Caco-2 (cell line): ENCODE data around the gene PLRG1. TPM values are rescaled to one million over a fixed set of nuclear protein-coding genes. Genes with fewer than 3 reads are reported as not detected.

Experiments
- BruUV-seq: library from RNA; stranded (reverse); fragments of 400-500 nt; replicated peaks from 2 replicates; lab custom pipeline; 2021; lab: Mats Ljungman, UMichigan
- CTCF ChIA-PET: fragments of 300-600 bp; sonication (Branson Sonifier 250); formaldehyde crosslinking; loops from one replicate; lab custom pipeline; 2022; ENCODE audit warnings: antibody characterized with exemption; lab: Charles Lee
- POLR2A ChIA-PET: fragments of 300-600 bp; sonication (Branson Sonifier 250); formaldehyde crosslinking; loops from one replicate; lab custom pipeline; 2022; ENCODE audit warnings: antibody characterized with exemption; lab: Charles Lee
- DNase-seq, 2 experiments: peaks; one replicate each; pipeline versions ENCODE4 v3.0.0 to v3.0.0-alpha.2; 2020 to 2022
- H3K27me3 ChIP-seq: replicated peaks from 2 replicates; pipeline ENCODE4 v1.6.0; 2011; ENCODE audit warnings: low read length; ENCODE audit not compliant: control insufficient read depth, insufficient read depth
- H3K36me3 ChIP-seq: 2 replicates; pipeline ENCODE4 v1.5.1; 2011; ENCODE audit warnings: low read length; ENCODE audit not compliant: control insufficient read depth, insufficient read depth
- H3K4me1 ChIP-seq: fragments of 250-450 bp; sonication (Bioruptor Pico); 2 replicates; pipeline ENCODE4 v1.5.1; 2020; ENCODE audit warnings: mild to moderate bottlenecking
- H3K4me3 ChIP-seq: 2 replicates; pipeline ENCODE4 v1.5.1; 2011; ENCODE audit warnings: low read depth, mild to moderate bottlenecking, control low read depth, low read length
- H3K9me3 ChIP-seq: fragments of 250-450 bp; sonication (Bioruptor Pico); 2 replicates; pipeline ENCODE4 v1.5.1; 2020; ENCODE audit warnings: mild to moderate bottlenecking, moderate library complexity
- H3K27ac Mint-ChIP-seq: one replicate; pipeline ENCODE4 v1.8.0; 2022; ENCODE audit warnings: mixed read lengths; ENCODE audit not compliant: unreplicated experiment
- H3K27me3 Mint-ChIP-seq: one replicate; pipeline ENCODE4 v1.8.0; 2022; ENCODE audit warnings: mixed read lengths; ENCODE audit not compliant: insufficient read depth, unreplicated experiment
- H3K36me3 Mint-ChIP-seq: one replicate; pipeline ENCODE4 v1.8.0; 2022; ENCODE audit warnings: mild to moderate bottlenecking, mixed read lengths; ENCODE audit not compliant: insufficient read depth, unreplicated experiment
- H3K4me1 Mint-ChIP-seq: one replicate; pipeline ENCODE4 v1.8.0; 2022; ENCODE audit warnings: low read depth, mixed read lengths; ENCODE audit not compliant: unreplicated experiment
- H3K4me3 Mint-ChIP-seq: one replicate; pipeline ENCODE4 v1.8.0; 2022; ENCODE audit warnings: mild to moderate bottlenecking, moderate library complexity, mixed read lengths; ENCODE audit not compliant: unreplicated experiment
- H3K9me3 Mint-ChIP-seq: one replicate; pipeline ENCODE4 v1.8.0; 2022; ENCODE audit warnings: mixed read lengths; ENCODE audit not compliant: unreplicated experiment
- CTCF ChIP-seq, 2 experiments: fragments of 200-600 bp in 1 of 2; IDR thresholded peaks; 1 replicate in 1 of 2; 2 replicates in 1 of 2; pipeline versions ENCODE4 v1.5.1 to v1.8.0; 2011 to 2022; ENCODE audit warnings: antibody characterized with exemption in 1 of 2, control low read depth in 1 of 2, inconsistent platforms in 1 of 2, low read depth in 1 of 2, low read length in 1 of 2, mild to moderate bottlenecking in 1 of 2, moderate library complexity in 1 of 2; ENCODE audit not compliant: insufficient read depth in 1 of 2, severe bottlenecking in 1 of 2, unreplicated experiment in 1 of 2
- intact Hi-C: fragments of 100-400 bp; cut with micrococcal nuclease; formaldehyde crosslinking; loops from one replicate; pipeline ENCODE4 v1.10.0; 2022; ENCODE audit not compliant: unreplicated experiment
- total RNA-seq: library from RNA; stranded (reverse); gene quantifications from 2 replicates; pipeline ENCODE4 v1.2.3, GENCODE V29; 2022

PLRG1 gene
- total RNA-seq, 1 experiment from 2014 or later = 99.4 TPM

DNA sequence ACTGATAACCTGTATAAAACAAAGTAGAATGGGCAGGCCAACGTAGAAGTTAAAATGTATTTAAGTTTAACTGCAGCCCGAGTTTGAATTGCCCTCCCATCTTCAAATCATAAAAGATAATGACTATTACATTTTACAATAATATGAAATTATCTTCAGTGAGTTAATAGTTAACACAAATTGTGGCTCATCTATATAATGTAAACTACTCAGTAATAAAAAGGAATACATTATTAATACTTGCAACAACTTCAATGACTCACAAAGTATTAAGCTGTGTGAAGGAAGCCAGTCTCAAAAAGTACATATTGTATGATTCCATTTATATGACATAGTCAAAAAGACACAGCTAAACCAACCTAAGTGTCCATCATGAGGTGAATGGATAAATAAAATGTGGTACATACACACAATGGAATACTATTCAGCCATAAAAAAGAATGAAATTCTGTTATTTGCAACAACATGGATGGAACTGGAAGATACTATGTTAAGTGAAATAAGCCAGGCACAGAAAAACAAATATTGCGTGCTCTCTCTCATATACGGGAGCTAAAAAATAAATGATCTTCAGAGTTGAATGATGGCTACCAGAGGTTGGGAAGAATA lies 7.8 kb downstream of the PLRG1 start:
- intact Hi-C loops = no loop called here

DNA sequence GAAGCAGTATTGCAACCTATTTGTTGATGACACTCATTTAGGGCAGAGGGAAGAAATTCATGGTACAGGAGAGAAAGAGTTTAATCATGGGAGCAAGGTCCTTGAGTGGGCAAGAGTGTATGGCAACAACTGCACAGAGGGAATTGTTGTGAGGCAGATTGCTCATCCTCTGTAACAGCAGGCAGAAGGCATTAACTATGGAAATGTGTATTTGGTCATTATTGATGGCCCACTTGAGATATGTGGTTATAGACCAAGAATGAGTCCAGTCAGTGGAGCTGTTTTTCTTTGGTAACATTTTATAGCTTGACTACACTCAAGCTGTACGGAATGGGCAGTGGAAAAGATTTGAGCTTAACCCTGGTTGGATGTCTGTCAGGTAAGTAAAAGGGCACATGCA lies 15.9 kb downstream of the PLRG1 start:
- no peak overlapping the region for H3K4me3 ChIP-seq
- no peak for TF ChIP-seq CTCF (IDR thresholded peaks at IDR 0.05; ENCODE audit: insufficient read depth in 1 of 2, low read depth in 1 of 2, low read length in 1 of 2, severe bottlenecking in 1 of 2, unreplicated experiment in 1 of 2)
- Mint-ChIP-seq H3K27me3 (no peaks in the 10 kb centered on the region), H3K36me3 (peaks cover 10% of the 10 kb centered on the region), H3K9me3 (no peaks in the 10 kb centered on the region), H3K4me3 (no peak overlapping the region), H3K4me1 (no peaks in the 10 kb centered on the region), H3K27ac (no peak overlapping the region)
- no peaks in the 10 kb centered on the region for H3K9me3 ChIP-seq
- DNase-seq = no peak
- no peaks in the 10 kb centered on the region for H3K4me1 ChIP-seq
- intact Hi-C loops = no loop called here
- no TSS peak for BruUV-seq
- H3K27me3 ChIP-seq = no peaks in the 10 kb centered on the region
- CTCF ChIA-PET = no interaction called here
- POLR2A ChIA-PET = interaction anchor here (0.6 kb wide), 1 partner anchor 16 kb away, joined by 3 read pairs; the partner anchor contains the start of gene PLRG1
- no peaks in the 10 kb centered on the region for H3K36me3 ChIP-seq

More for the DNA sequence above, 7.8 kb downstream of the PLRG1 start:
- ChIA-PET CTCF (no interaction called here), POLR2A (no interaction called here)
- H3K4me1 Mint-ChIP-seq = no peaks in the 10 kb centered on the region
- Histone ChIP-seq H3K9me3 (no peaks in the 10 kb centered on the region), H3K4me1 (no peaks in the 10 kb centered on the region), H3K27me3 (no peaks in the 10 kb centered on the region), H3K4me3 (no peak overlapping the region), H3K36me3 (no peaks in the 10 kb centered on the region)
- peaks cover 17% of the 10 kb centered on the region for H3K36me3 Mint-ChIP-seq
- TF ChIP-seq CTCF (IDR thresholded peaks at IDR 0.05; ENCODE audit: insufficient read depth in 1 of 2, low read depth in 1 of 2, low read length in 1 of 2, severe bottlenecking in 1 of 2, unreplicated experiment in 1 of 2) = no peak
- no TSS peak for BruUV-seq
- no peaks in the 10 kb centered on the region for H3K27me3 Mint-ChIP-seq
- no peak overlapping the region for H3K27ac Mint-ChIP-seq
- DNase-seq = no peak
- no peaks in the 10 kb centered on the region for H3K9me3 Mint-ChIP-seq
- H3K4me3 Mint-ChIP-seq = no peak overlapping the region

- no peak overlapping the region for H3K4me3 Mint-ChIP-seq
Observed at GRCh38 chr4:154529728-154530519, 20.3 kb downstream of the PLRG1 start.

More at GRCh38 chr4:154529728-154530519, 20.3 kb downstream of the PLRG1 start:
- ChIA-PET POLR2A (no interaction called here), CTCF (no interaction called here)
- TF ChIP-seq CTCF (IDR thresholded peaks at IDR 0.05; ENCODE audit: insufficient read depth in 1 of 2, low read depth in 1 of 2, low read length in 1 of 2, severe bottlenecking in 1 of 2, unreplicated experiment in 1 of 2) = no peak
- no peak for DNase-seq
- H3K4me1 Mint-ChIP-seq = no peaks in the 10 kb centered on the region
- Histone ChIP-seq H3K4me1 (no peaks in the 10 kb centered on the region), H3K27me3 (no peaks in the 10 kb centered on the region), H3K36me3 (no peaks in the 10 kb centered on the region), H3K4me3 (no peak overlapping the region), H3K9me3 (no peaks in the 10 kb centered on the region)
- intact Hi-C loops = no loop called here
- BruUV-seq = no TSS peak
- peaks cover 13% of the 10 kb centered on the region for H3K27me3 Mint-ChIP-seq
- no peaks in the 10 kb centered on the region for H3K9me3 Mint-ChIP-seq
- no peak overlapping the region for H3K27ac Mint-ChIP-seq
- peaks cover 10% of the 10 kb centered on the region for H3K36me3 Mint-ChIP-seq
